ENCODE data around the gene SERPINE3.

GRCh38 chr13:51311231-51311630, 28.3 kb upstream of the SERPINE3 start:
- TF ChIP-seq CTCF (IDR thresholded peaks at IDR 0.05) (no peak), POLR2A (IDR thresholded peaks at IDR 0.05) (no peak)

All from esophagus squamous epithelium (tissue), 4 donors.